HepG2 (cell line): ENCODE results near the gene RNPS1. TPM values are rescaled to one million over a fixed set of nuclear protein-coding genes. Genes with fewer than 3 reads are reported as not detected.

Experiments used
- CC2D1A ChIP-seq: sonication (generic); formaldehyde crosslinking; IDR thresholded peaks from 2 replicates; pipeline ENCODE4 v1.8.1; 2023; ENCODE audit warnings: mild to moderate bottlenecking, missing genetic modification reagents
- LRRFIP1 ChIP-seq: sonication (generic); formaldehyde crosslinking; conservative IDR thresholded peaks from 2 replicates; pipeline ENCODE4 v1.4.0; 2020; ENCODE audit warnings: missing genetic modification reagents
- RARG ChIP-seq: sonication (generic); formaldehyde crosslinking; IDR thresholded peaks from 2 replicates; pipeline ENCODE4 v1.4.0; 2020; ENCODE audit warnings: low read depth, mild to moderate bottlenecking, missing genetic modification reagents
- ZFP1 ChIP-seq: IDR thresholded peaks from 2 replicates; pipeline ENCODE4 v1.6.1; 2016
- ZNF451 ChIP-seq: sonication (generic); formaldehyde crosslinking; IDR thresholded peaks from 2 replicates; pipeline ENCODE4 v1.5.0; 2020; ENCODE audit warnings: mild to moderate bottlenecking, missing genetic modification reagents
- ZNF501 ChIP-seq: sonication (generic); formaldehyde crosslinking; IDR thresholded peaks from 2 replicates; pipeline ENCODE4 v1.5.1; 2020; ENCODE audit warnings: mild to moderate bottlenecking, moderate library complexity, missing genetic modification reagents
- ZNF644 ChIP-seq: IDR thresholded peaks from 2 replicates; pipeline ENCODE4 v1.6.1; 2016; ENCODE audit warnings: low read depth
- polyA plus RNA-seq, 8 experiments: library from polyadenylated mRNA; depleted of rRNA in 3 of 8; stranded (reverse) in 7 of 8; unstranded in 1 of 8; fragments of >200 nt; fragmentation: Illumina TruSeq in 4 of 8; extraction: Trizol in 4 of 8; gene quantifications; 2 replicates each; pipeline versions ENCODE4 v1.2.1 to v1.2.3, GENCODE V29; 2011 to 2016; ENCODE audit warnings: low read depth in 4 of 8, missing spikeins in 1 of 8, mixed read lengths in 1 of 8; ENCODE audit not compliant: insufficient read depth in 1 of 8
- total RNA-seq, 5 experiments: library from RNA; depleted of rRNA; stranded (reverse); fragments of >200 nt; fragmentation: Illumina TruSeq; extraction: Trizol; gene quantifications; 2 replicates each; pipeline ENCODE4 v1.2.3, GENCODE V29; 2016; ENCODE audit warnings: low read depth in 1 of 5
- TF ChIP-seq, protein P1 (sequence below): IDR thresholded peaks from 2 replicates; pipeline ENCODE4 v1.6.1; 2012; ENCODE audit warnings: low read length, improper control_type of control experiment
- TF ChIP-seq, protein P2 (sequence below): sonication (generic); formaldehyde crosslinking; IDR thresholded peaks from 2 replicates; pipeline ENCODE4 v1.5.1; 2020; ENCODE audit warnings: missing genetic modification reagents, mild to moderate bottlenecking, borderline replicate concordance
- TF ChIP-seq, protein P3 (sequence below): sonication (generic); formaldehyde crosslinking; IDR thresholded peaks from one replicate; pipeline ENCODE4 v1.5.1; 2020; ENCODE audit warnings: mild to moderate bottlenecking, missing genetic modification reagents; ENCODE audit errors: not compliant biosample characterization

Gene RNPS1
- total and polyA plus RNA-seq, 2 of the 13 experiments (the other 11 are each of a cell fraction or from before 2014, with no cell fraction given) = 126 to 133 TPM

- TF ChIP-seq, protein P1, sequence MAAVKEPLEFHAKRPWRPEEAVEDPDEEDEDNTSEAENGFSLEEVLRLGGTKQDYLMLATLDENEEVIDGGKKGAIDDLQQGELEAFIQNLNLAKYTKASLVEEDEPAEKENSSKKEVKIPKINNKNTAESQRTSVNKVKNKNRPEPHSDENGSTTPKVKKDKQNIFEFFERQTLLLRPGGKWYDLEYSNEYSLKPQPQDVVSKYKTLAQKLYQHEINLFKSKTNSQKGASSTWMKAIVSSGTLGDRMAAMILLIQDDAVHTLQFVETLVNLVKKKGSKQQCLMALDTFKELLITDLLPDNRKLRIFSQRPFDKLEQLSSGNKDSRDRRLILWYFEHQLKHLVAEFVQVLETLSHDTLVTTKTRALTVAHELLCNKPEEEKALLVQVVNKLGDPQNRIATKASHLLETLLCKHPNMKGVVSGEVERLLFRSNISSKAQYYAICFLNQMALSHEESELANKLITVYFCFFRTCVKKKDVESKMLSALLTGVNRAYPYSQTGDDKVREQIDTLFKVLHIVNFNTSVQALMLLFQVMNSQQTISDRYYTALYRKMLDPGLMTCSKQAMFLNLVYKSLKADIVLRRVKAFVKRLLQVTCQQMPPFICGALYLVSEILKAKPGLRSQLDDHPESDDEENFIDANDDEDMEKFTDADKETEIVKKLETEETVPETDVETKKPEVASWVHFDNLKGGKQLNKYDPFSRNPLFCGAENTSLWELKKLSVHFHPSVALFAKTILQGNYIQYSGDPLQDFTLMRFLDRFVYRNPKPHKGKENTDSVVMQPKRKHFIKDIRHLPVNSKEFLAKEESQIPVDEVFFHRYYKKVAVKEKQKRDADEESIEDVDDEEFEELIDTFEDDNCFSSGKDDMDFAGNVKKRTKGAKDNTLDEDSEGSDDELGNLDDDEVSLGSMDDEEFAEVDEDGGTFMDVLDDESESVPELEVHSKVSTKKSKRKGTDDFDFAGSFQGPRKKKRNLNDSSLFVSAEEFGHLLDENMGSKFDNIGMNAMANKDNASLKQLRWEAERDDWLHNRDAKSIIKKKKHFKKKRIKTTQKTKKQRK = no peak
- TF ChIP-seq RARG (CRISPR knock-in tag) (no peak), ZNF644 (CRISPR knock-in tag) (no peak), ZNF451 (CRISPR knock-in tag) (peak; percentile 35; the same call in 1 of the 2 replicates), LRRFIP1 (CRISPR knock-in tag) (no peak), ZFP1 (peak; percentile 54; the same call in 1 of the 2 replicates), CC2D1A (no peak), ZNF501 (CRISPR knock-in tag) (peak; percentile 68)
- TF ChIP-seq, protein P2, sequence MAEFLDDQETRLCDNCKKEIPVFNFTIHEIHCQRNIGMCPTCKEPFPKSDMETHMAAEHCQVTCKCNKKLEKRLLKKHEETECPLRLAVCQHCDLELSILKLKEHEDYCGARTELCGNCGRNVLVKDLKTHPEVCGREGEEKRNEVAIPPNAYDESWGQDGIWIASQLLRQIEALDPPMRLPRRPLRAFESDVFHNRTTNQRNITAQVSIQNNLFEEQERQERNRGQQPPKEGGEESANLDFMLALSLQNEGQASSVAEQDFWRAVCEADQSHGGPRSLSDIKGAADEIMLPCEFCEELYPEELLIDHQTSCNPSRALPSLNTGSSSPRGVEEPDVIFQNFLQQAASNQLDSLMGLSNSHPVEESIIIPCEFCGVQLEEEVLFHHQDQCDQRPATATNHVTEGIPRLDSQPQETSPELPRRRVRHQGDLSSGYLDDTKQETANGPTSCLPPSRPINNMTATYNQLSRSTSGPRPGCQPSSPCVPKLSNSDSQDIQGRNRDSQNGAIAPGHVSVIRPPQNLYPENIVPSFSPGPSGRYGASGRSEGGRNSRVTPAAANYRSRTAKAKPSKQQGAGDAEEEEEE (CRISPR knock-in tag) = no peak
- TF ChIP-seq, protein P3, sequence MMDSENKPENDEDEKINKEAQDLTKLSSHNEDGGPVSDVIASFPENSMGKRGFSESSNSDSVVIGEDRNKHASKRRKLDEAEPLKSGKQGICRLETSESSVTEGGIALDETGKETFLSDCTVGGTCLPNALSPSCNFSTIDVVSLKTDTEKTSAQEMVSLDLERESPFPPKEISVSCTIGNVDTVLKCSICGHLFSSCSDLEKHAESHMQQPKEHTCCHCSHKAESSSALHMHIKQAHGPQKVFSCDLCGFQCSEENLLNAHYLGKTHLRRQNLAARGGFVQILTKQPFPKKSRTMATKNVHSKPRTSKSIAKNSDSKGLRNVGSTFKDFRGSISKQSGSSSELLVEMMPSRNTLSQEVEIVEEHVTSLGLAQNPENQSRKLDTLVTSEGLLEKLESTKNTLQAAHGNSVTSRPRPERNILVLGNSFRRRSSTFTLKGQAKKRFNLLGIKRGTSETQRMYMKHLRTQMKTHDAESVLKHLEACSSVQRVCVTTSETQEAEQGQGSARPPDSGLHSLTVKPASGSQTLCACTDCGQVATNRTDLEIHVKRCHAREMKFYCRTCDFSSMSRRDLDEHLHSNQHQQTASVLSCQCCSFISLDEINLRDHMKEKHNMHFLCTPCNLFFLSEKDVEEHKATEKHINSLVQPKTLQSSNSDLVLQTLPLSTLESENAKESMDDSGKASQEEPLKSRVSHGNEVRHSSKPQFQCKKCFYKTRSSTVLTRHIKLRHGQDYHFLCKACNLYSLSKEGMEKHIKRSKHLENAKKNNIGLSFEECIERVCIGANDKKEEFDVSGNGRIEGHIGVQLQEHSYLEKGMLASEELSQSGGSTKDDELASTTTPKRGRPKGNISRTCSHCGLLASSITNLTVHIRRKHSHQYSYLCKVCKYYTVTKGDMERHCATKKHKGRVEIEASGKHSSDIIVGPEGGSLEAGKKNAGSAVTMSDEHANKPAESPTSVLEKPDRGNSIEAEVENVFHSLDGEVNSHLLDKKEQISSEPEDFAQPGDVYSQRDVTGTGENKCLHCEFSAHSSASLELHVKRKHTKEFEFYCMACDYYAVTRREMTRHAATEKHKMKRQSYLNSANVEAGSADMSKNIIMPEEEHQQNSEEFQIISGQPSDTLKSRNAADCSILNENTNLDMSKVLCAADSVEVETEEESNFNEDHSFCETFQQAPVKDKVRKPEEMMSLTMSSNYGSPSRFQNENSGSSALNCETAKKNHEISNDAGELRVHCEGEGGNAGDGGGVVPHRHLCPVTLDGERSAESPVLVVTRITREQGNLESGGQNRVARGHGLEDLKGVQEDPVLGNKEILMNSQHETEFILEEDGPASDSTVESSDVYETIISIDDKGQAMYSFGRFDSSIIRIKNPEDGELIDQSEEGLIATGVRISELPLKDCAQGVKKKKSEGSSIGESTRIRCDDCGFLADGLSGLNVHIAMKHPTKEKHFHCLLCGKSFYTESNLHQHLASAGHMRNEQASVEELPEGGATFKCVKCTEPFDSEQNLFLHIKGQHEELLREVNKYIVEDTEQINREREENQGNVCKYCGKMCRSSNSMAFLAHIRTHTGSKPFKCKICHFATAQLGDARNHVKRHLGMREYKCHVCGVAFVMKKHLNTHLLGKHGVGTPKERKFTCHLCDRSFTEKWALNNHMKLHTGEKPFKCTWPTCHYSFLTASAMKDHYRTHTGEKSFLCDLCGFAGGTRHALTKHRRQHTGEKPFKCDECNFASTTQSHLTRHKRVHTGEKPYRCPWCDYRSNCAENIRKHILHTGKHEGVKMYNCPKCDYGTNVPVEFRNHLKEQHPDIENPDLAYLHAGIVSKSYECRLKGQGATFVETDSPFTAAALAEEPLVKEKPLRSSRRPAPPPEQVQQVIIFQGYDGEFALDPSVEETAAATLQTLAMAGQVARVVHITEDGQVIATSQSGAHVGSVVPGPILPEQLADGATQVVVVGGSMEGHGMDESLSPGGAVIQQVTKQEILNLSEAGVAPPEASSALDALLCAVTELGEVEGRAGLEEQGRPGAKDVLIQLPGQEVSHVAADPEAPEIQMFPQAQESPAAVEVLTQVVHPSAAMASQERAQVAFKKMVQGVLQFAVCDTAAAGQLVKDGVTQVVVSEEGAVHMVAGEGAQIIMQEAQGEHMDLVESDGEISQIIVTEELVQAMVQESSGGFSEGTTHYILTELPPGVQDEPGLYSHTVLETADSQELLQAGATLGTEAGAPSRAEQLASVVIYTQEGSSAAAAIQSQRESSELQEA (CRISPR knock-in tag) = no peak
Observed at GRCh38 chr16:2205104-2205966, 62.6 kb downstream of the RNPS1 start, which contains the start of gene MLST8 (continued).
